HEK293T (cell line): ENCODE data around the gene LOXL1.
"Not testable (repeated sequence)": the region's sequence is repeated elsewhere in the genome, so short reads cannot be mapped to it uniquely, and the experiment has no call there.

ENCODE experiments used
- CTCF ChIA-PET: fragments of 350-600 bp; formaldehyde crosslinking; extraction: SDS; loops from one replicate; lab custom pipeline; 2021; ENCODE audit warnings: antibody characterized with exemption, inconsistent platforms; lab: Yijun Ruan, JAX
- POLR2A ChIA-PET: fragments of 350-600 bp; formaldehyde crosslinking; extraction: SDS; loops from one replicate; lab custom pipeline; 2020; ENCODE audit warnings: antibody characterized with exemption, inconsistent platforms; lab: Yijun Ruan, JAX
- DNase-seq: peaks from one replicate; pipeline ENCODE4 v3.0.0; 2012; ENCODE audit warnings: mixed read lengths; ENCODE audit errors: extremely low spot score
- ARNT ChIP-seq: fragments of 450-650 bp; IDR thresholded peaks from 2 replicates; pipeline ENCODE4 v1.6.1; 2017; ENCODE audit warnings: mild to moderate bottlenecking
- BHLHE40 ChIP-seq: fragments of 450-650 bp; IDR thresholded peaks from 2 replicates; pipeline ENCODE4 v1.6.1; 2016; ENCODE audit warnings: mild to moderate bottlenecking, moderate library complexity, borderline replicate concordance
- CTBP1 ChIP-seq: fragments of 450-650 bp; IDR thresholded peaks from 2 replicates; pipeline ENCODE4 v1.6.1; 2016; ENCODE audit warnings: borderline replicate concordance
- ELF4 ChIP-seq: fragments of 450-650 bp; IDR thresholded peaks from 2 replicates; pipeline ENCODE4 v1.6.1; 2017; ENCODE audit warnings: antibody characterized with exemption
- FOXA1 ChIP-seq: fragments of 450-650 bp; IDR thresholded peaks from 2 replicates; pipeline ENCODE4 v1.6.1; 2016; ENCODE audit warnings: mild to moderate bottlenecking
- FOXK2 ChIP-seq: fragments of 450-650 bp; IDR thresholded peaks from 2 replicates; pipeline ENCODE4 v1.6.1; 2016; ENCODE audit warnings: mild to moderate bottlenecking
- FOXM1 ChIP-seq: fragments of 450-650 bp; IDR thresholded peaks from 2 replicates; pipeline ENCODE4 v1.6.1; 2017; ENCODE audit warnings: mild to moderate bottlenecking, borderline replicate concordance
- HDGF ChIP-seq: fragments of 450-650 bp; IDR thresholded peaks from 2 replicates; pipeline ENCODE4 v1.6.1; 2017; ENCODE audit warnings: antibody characterized with exemption, borderline replicate concordance
- L3MBTL2 ChIP-seq: fragments of 450-650 bp; conservative IDR thresholded peaks from 2 replicates; pipeline ENCODE4 v1.6.1; 2016; ENCODE audit warnings: mild to moderate bottlenecking
- LEF1 ChIP-seq: fragments of 450-650 bp; IDR thresholded peaks from 2 replicates; pipeline ENCODE4 v1.6.1; 2017; ENCODE audit warnings: mild to moderate bottlenecking, borderline replicate concordance
- NFRKB ChIP-seq: fragments of 450-650 bp; IDR thresholded peaks from 2 replicates; pipeline ENCODE4 v1.6.1; 2016; ENCODE audit warnings: mild to moderate bottlenecking, moderate library complexity
- PKNOX1 ChIP-seq: fragments of 450-650 bp; IDR thresholded peaks from 2 replicates; pipeline ENCODE4 v1.6.1; 2016
- SP1 ChIP-seq: fragments of 450-650 bp; IDR thresholded peaks from 2 replicates; pipeline ENCODE4 v1.6.1; 2017
- SUZ12 ChIP-seq: fragments of 450-650 bp; IDR thresholded peaks from 2 replicates; pipeline ENCODE4 v1.6.1; 2016; ENCODE audit warnings: mild to moderate bottlenecking
- TARDBP ChIP-seq: fragments of 450-650 bp; IDR thresholded peaks from 2 replicates; pipeline ENCODE4 v1.6.1; 2016
- ZNF384 ChIP-seq: fragments of 450-650 bp; IDR thresholded peaks from 2 replicates; pipeline ENCODE4 v1.6.1; 2016

The LOXL1 gene

DNA sequence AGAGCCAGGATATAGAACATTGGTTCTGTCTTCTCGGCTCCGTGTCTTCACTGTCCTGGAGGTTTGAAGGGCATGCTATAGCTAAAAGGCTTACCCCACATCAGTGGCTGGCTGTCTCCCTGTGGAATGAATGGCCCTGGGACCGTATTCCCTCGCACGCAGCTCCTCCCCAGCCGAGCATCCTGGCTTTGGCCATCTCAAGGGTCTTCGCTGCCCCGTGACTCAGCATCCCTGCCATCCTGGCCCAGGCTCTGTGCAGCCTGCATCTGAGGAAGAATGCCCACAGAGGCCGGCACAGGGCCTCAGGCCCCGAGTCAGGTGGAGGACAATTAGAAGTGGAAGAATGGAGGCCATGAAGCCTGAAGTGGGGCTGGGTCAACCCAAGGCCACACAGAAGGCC is 11.0 kb downstream of the LOXL1 start:
- DNase-seq: no peak
- no peak for TF ChIP-seq NFRKB
- no peak for TF ChIP-seq ZNF384
- no peak for TF ChIP-seq CTBP1
- no peak for TF ChIP-seq FOXM1
- TF ChIP-seq SP1: no peak
- no peak for TF ChIP-seq L3MBTL2
- TF ChIP-seq ARNT: no peak
- TF ChIP-seq PKNOX1: no peak
- no peak for TF ChIP-seq ELF4
- TF ChIP-seq FOXK2: no peak
- no peak for TF ChIP-seq BHLHE40
- no peak for TF ChIP-seq HDGF
- no peak for TF ChIP-seq TARDBP
- TF ChIP-seq LEF1: no peak
- TF ChIP-seq SUZ12: no peak
- ChIA-PET POLR2A (interaction anchor here (2.1 kb wide), 1 partner anchor 10 kb away, joined by 17 read pairs; the partner anchor contains the start of gene LOXL1), CTCF (interaction anchor here (1.1 kb wide), 1 partner anchor 17 kb away, joined by 3 read pairs; no protein-coding TSS in a partner anchor)

DNA sequence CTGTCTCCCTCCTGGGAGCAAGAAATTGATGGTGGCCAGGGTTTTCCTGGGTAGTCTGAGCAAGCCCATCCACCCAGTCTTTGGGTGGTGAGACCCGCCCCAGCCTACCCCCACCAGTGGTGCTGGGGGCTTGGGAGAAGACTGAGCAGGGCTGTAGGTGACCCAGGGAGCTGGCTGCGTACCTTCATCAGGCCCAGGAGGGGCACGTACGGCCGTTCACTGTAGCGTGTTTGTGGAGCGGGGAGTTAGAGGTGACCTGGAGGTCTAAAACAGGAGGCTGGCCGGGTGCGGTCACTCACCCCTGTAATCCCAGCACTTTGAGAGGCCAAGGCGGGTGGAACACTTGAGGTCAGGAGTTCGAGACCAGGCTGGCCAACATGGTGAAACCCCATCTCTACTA is 11.5 kb downstream of the LOXL1 start:
- DNase-seq: no peak
- ChIA-PET CTCF (interaction anchor here (0.6 kb wide), 1 partner anchor 255 kb away, joined by 5 read pairs; no protein-coding TSS in a partner anchor), POLR2A (interaction anchor here (2.1 kb wide), 1 partner anchor 11 kb away, joined by 17 read pairs; the partner anchor contains the start of gene LOXL1)
- TF ChIP-seq CTBP1 (no peak), NFRKB (no peak), ZNF384 (no peak)

DNA sequence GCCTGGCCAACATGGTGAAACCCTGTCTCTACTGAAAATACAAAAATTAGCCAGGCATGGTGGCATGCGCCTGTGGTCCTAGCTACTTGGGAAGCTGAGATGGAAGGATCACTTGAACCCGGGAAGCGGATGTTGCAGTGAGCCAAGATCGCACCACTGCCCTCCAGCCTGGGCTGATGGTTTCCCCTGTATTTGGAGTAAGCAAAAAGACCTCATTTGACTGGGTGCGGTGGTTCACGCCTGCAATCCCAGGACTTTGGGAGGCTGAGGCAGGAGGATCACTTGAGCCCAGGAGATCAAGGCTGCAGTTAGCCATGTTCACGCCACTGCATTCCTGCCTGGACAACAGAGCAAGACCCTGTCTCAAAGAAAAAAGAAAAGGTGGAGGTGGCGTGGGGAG is 12.3 kb downstream of the LOXL1 start:
- POLR2A ChIA-PET: interaction anchor here (2.0 kb wide), 1 partner anchor 11 kb away, joined by 7 read pairs; no protein-coding TSS in a partner anchor
- CTCF ChIA-PET: interaction anchor here (1.6 kb wide), 1 partner anchor 10 kb away, joined by 7 read pairs; no protein-coding TSS in a partner anchor
- DNase-seq: not testable (repeated sequence)

- TF ChIP-seq ELF4: no peak
- TF ChIP-seq FOXK2: no peak
- TF ChIP-seq SUZ12: no peak
- no peak for TF ChIP-seq ARNT
- ChIA-PET CTCF (interaction anchor here (1.0 to 1.6 kb wide), 2 partner anchors 11 to 26 kb away, joined by 3 to 7 read pairs; no protein-coding TSS in a partner anchor), POLR2A (interaction anchor here (1.2 to 2.0 kb wide), 2 partner anchors 11 to 12 kb away, joined by 3 to 7 read pairs; no protein-coding TSS in a partner anchor)
- DNase-seq: no peak
Measured at GRCh38 chr15:73939138-73939537, 12.9 kb downstream of the LOXL1 start.

DNA sequence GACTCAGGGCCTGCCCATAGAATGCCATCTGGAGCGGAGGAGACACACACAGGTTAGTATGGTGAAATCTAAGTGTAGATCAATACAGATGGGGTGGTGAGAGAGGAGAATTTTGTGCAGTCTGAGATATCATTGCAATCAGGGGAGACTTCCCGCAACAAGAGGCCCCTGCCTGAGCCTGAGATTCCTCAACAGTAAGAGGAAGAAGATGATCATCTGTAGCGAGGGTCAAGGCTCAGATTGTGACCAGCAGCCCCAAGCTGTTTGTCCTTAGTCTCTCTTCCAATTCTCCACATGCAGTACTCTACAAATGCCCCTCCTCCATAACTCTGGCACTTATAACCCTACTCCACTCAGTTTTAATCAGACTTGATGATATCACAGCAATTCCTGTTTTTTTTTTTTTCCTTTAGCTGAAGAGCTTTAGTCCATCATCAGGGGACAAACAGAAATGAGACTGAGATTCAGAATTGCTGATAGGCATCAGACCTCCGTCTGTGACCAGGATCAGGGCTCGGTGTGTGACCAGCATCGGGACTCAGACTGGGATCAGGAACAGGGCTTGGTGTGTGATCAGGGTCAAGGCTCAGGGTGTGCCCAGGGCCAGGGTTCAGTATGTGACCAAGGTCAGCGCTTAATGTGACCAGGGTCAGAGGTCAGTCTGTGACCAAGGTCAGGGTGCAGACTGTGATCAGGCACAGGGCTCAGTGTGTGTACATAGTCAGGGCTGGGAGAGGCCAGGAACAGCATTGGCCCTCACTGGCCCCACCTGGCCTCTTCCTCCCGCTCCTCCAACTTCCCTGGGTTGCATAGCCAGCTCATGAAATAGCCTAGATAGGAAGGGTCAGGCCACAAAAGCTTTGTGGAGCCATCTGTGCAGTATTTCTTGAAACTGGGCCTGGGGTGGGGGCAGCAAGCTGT is 14.1 kb downstream of the LOXL1 start:
- ChIA-PET POLR2A (interaction anchor here (1.2 to 2.0 kb wide), 2 partner anchors 11 to 13 kb away, joined by 3 to 7 read pairs; no protein-coding TSS in a partner anchor), CTCF (interaction anchor here (0.6 to 1.7 kb wide), 5 partner anchors 11 to 99 kb away, joined by 3 to 9 read pairs (median 7); no protein-coding TSS in a partner anchor)
- no peak for DNase-seq
- TF ChIP-seq ZNF384: no peak
- TF ChIP-seq HDGF: no peak
- no peak for TF ChIP-seq FOXK2
- TF ChIP-seq ELF4: no peak
- no peak for TF ChIP-seq SUZ12
- no peak for TF ChIP-seq SP1
- TF ChIP-seq LEF1: no peak
- TF ChIP-seq CTBP1: no peak
- TF ChIP-seq FOXM1: no peak
- no peak for TF ChIP-seq TARDBP
- no peak for TF ChIP-seq FOXA1
- TF ChIP-seq L3MBTL2: no peak
- no peak for TF ChIP-seq PKNOX1
- no peak for TF ChIP-seq ARNT
- TF ChIP-seq NFRKB: no peak
- no peak for TF ChIP-seq BHLHE40

DNA sequence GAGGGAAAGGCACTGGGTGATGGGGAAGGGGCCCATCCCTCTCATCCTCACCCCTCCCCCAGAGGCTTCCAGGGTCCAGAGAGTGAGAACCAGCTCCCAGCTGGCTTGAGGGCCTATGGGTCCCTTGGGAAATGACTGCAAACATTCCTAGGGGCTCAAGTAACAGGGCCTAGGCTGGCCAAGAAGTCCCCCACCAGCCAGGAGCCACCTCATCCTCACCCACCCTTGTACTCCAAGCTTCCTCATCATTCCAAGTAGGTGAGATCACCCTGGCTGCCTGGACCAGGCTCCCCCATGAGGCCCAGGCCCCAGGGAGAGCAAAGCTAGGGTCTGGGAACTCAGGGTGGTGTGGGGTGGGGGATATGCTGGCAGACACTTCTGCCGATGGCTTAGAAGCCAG is 14.8 kb downstream of the LOXL1 start:
- POLR2A ChIA-PET: interaction anchor here (0.9 kb wide), 1 partner anchor 10 kb away, joined by 4 read pairs; no protein-coding TSS in a partner anchor

More for the DNA sequence above, 14.8 kb downstream of the LOXL1 start:
- CTCF ChIA-PET: interaction anchor here (0.6 to 1.7 kb wide), 4 partner anchors 10 to 995 kb away, joined by 3 to 8 read pairs (median 4); no protein-coding TSS in a partner anchor
- no peak for TF ChIP-seq L3MBTL2
- TF ChIP-seq PKNOX1: no peak
- TF ChIP-seq NFRKB: no peak
- TF ChIP-seq SUZ12: no peak
- no peak for TF ChIP-seq SP1
- TF ChIP-seq BHLHE40: no peak
- TF ChIP-seq LEF1: no peak
- TF ChIP-seq FOXA1: no peak
- TF ChIP-seq HDGF: no peak
- TF ChIP-seq ELF4: no peak
- no peak for TF ChIP-seq ARNT
- TF ChIP-seq FOXM1: no peak
- no peak for TF ChIP-seq CTBP1
- TF ChIP-seq FOXK2: no peak
- TF ChIP-seq TARDBP: no peak
- TF ChIP-seq ZNF384: no peak
- no peak for DNase-seq
